Measurements from ENCODE around the gene FYCO1. TPM values are rescaled to one million over a fixed set of nuclear protein-coding genes. Genes with fewer than 3 reads are reported as not detected.

The FYCO1 gene
- total and polyA plus RNA-seq, 8 donors = 19.0 to 42.7 (median 20.4) TPM

DNA sequence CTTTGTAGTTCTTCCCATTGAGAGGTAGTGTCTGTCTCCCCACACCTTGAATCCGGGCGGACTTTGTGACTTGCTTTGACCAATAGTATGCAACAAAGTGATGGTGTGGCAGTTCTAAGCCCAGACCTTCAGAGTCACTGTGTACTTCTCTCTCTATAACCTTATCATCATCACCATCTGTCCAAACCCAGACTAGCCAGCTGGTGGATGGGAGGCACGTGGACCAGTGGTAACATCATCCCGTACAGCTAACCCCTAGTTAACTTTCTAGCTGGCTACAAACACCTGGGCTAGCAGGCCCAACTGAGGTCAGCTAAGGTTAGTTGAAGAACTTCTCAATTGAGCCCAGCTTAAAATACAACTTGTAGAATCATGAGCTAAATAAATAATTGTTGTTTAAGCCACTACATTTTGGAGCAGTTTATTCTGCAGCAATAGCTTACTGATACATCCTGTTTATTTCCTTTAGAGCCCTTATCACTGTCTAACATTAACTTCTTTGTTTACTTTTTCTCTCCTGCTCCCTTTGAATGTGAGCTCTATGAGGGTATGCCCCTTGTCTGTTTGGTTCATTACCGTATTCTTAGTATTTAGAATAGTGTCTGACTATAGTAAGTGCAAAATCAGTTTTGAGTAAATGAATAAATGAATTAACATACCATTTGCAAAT, 120.8 kb downstream of the FYCO1 start:
- no peak for DNase-seq
- no peaks in the 10 kb centered on the region for H3K9me3 ChIP-seq

DNA sequence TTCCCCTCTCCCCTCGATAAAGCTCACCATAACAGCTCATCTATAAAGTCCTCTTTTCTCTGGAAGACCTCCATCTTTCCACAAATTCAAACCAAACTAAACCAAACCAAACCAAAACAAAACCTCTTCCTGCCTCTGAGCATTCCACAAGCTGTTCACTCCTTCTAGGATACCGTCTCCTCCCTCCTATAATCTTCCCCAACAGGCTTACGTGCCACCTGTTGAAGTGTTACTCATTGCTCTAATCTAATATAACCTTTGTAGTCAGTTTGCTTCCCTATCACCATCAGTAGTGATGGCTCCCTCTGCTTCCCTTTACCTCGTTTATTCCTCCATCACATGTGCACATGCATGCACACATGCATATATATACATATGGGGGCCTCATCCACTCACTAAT, 122.0 kb downstream of the FYCO1 start:
- Histone ChIP-seq H3K9me3 (no peaks in the 10 kb centered on the region), H3K36me3 (no peaks in the 10 kb centered on the region), H3K27me3 (no peaks in the 10 kb centered on the region), H3K4me3 (no peak overlapping the region), H3K4me1 (no peaks in the 10 kb centered on the region), H3K27ac (no peak overlapping the region)
- intact Hi-C loops (cut with DNase I) = no loop called here
- TF ChIP-seq, protein P1, sequence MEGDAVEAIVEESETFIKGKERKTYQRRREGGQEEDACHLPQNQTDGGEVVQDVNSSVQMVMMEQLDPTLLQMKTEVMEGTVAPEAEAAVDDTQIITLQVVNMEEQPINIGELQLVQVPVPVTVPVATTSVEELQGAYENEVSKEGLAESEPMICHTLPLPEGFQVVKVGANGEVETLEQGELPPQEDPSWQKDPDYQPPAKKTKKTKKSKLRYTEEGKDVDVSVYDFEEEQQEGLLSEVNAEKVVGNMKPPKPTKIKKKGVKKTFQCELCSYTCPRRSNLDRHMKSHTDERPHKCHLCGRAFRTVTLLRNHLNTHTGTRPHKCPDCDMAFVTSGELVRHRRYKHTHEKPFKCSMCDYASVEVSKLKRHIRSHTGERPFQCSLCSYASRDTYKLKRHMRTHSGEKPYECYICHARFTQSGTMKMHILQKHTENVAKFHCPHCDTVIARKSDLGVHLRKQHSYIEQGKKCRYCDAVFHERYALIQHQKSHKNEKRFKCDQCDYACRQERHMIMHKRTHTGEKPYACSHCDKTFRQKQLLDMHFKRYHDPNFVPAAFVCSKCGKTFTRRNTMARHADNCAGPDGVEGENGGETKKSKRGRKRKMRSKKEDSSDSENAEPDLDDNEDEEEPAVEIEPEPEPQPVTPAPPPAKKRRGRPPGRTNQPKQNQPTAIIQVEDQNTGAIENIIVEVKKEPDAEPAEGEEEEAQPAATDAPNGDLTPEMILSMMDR (IDR thresholded peaks at IDR 0.05) = no peak
- DNase-seq = no peak
- ATAC-seq = no peak

More for the DNA sequence above, 120.8 kb downstream of the FYCO1 start:
- Histone ChIP-seq H3K4me1 (no peaks in the 10 kb centered on the region), H3K27ac (no peak overlapping the region), H3K4me3 (no peak overlapping the region), H3K27me3 (no peaks in the 10 kb centered on the region), H3K36me3 (no peaks in the 10 kb centered on the region)
- no peak for ATAC-seq
- TF ChIP-seq, protein P1 (IDR thresholded peaks at IDR 0.05) = no peak
- intact Hi-C loops (cut with DNase I) = no loop called here

DNA sequence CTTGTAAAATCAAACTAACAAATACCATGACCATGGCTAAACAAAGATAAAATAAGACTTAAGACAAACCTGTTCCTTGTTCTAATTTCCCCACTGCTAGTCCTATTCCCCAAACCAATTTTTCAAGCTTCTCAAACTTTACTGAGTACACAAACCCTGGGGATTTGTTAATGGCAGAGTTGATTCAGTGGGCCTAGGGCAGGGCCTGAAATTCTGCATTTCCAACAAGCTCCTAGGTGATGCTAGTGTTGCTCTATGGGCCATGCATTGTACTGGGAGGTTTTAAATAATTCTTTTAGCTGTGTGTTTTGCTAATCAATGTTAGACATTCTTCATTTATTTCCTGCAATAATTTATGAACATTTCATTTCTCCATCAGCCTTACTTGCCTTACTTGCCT, 122.6 kb downstream of the FYCO1 start:
- Histone ChIP-seq H3K36me3 (no peaks in the 10 kb centered on the region), H3K4me3 (no peak overlapping the region), H3K27ac (no peak overlapping the region), H3K4me1 (no peaks in the 10 kb centered on the region), H3K9me3 (no peaks in the 10 kb centered on the region), H3K27me3 (no peaks in the 10 kb centered on the region)
- TF ChIP-seq, protein P1 (IDR thresholded peaks at IDR 0.05) = no peak
- ATAC-seq = no peak
- no peak for DNase-seq
- intact Hi-C loops (cut with DNase I) = no loop called here

DNA sequence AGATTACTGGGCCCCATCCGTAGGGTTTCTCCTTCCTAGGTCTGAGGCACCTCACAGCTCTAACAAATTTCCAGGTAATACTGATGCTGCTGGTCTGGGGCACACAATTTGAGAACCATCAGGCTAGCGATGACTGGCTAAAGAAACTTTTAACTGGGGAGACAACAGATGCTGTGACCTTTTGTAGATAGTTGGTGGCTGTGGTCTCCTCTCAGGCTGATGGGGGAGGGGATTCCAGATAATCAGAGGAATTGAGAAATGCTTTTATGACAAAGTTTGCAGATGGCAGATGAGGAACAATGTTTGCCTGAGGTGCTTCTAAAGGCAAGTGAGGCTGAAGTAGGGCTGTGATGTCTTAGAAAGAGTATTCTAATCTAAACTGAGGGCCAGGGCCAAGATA, 123.1 kb downstream of the FYCO1 start:
- Histone ChIP-seq H3K4me3 (no peak overlapping the region), H3K9me3 (no peaks in the 10 kb centered on the region), H3K27ac (no peak overlapping the region), H3K27me3 (no peaks in the 10 kb centered on the region), H3K4me1 (no peaks in the 10 kb centered on the region), H3K36me3 (no peaks in the 10 kb centered on the region)
- DNase-seq (no peak), ATAC-seq (no peak)
- TF ChIP-seq, protein P1 (IDR thresholded peaks at IDR 0.05) = no peak
- intact Hi-C loops (cut with DNase I) = no loop called here

DNA sequence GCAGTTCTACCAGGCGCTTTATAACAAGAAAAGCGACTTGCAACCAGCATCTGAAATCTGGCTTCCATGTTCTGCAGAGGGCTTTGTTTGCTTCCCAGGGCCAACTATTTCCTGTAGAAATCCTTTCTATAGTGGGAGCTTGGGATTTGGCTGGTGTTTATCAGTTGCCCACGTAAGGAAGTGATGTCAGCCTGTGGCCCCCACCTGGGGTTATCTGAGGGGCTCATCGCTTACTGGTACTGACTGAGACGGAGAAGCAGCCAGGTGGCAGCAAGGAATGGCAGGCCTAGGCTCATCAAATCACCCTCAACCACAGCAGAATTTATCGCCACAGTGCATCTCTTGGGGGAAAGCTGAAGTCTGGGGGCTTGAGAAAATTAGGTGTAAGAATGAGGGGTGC, 123.8 kb downstream of the FYCO1 start:
- H3K27me3 ChIP-seq = no peaks in the 10 kb centered on the region
- ATAC-seq = no peak
- TF ChIP-seq, protein P1 (IDR thresholded peaks at IDR 0.05) = no peak

More for the DNA sequence above, 123.8 kb downstream of the FYCO1 start:
- no peak for DNase-seq
- no peak overlapping the region for H3K27ac ChIP-seq
- intact Hi-C loops (cut with DNase I) = no loop called here
- H3K36me3 ChIP-seq = no peaks in the 10 kb centered on the region
- H3K4me3 ChIP-seq = no peak overlapping the region
- no peaks in the 10 kb centered on the region for H3K4me1 ChIP-seq
- H3K9me3 ChIP-seq = no peaks in the 10 kb centered on the region

All from left lung (tissue), 10 donors.